Inflammatory macrophage treated with lipopolysaccharide for 4 hours (primary cell): Measurements from ENCODE around the gene SLC23A1.
"Not testable (repeated sequence)": the region's sequence is repeated elsewhere in the genome, so short reads cannot be mapped to it uniquely, and the experiment has no call there.

Source experiments
- DNase-seq: peaks from one replicate; pipeline ENCODE4 v3.0.0-alpha.2; 2020

The SLC23A1 gene

DNA sequence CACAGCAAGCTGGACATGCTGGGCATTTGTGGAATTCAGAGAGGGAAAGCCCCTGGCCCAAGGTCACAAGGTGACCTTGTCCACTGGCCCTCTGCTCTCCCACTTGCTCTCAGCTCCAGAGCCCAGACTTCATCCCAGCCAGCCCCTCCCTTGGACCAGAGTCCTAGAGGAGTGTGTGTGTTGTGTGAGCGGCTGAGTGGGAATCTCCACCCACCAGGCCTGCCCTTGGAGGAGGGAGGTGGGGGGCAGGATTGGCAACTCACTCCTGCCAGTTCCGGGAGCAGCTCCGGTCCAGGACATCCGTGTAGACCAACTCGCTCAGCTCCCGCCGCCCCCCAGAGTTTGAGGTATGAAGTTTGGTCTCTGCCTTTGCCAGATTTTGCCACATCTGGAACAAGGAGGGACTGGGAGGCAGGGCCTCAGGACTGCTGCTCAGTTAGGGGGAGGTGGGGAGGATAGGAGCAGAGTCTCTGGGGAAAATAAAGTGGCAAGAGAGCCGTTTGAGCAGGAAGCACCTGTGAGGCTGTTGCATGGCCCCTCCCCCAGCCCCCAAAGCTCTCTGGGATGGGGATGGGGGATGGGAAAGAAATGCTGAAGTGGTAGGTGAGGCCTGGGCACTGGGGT is 5.2 kb upstream of the SLC23A1 start:
- no peak for DNase-seq

DNA sequence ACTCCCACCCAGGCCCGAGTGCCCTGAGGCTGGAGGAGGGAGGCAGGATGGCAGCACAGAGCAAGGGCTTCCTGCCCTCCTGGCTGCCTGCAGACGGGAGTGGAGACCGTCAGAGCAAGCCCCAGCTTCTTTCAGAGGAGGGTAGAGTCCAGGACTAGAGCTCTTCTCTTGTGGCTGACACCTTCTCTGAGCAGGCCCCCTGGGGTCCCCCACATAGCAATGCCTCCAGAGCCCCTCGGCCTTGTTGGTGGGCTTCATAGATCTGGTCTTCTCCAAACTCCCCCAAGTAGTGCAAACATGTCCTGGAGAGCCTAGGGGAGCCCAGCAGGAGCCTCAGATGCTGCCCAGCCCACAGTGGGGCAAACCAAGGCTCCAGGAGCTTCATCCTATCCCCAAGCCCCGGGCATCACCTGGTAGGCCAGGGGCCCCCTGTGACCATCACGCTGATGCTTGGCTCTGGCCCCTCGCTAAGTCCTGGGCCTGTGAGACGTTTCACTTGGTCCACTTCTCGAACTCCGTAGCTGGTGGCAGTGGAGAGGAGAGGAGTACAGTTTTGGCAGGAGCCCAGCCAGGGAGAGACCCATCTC is 4.6 kb upstream of the SLC23A1 start:
- DNase-seq, result no peak

GRCh38 chr5:139386956-139387355 is 3.9 kb upstream of the SLC23A1 start:
- not testable (repeated sequence) for DNase-seq

- DNase-seq, result peak; percentile 26
Observed at GRCh38 chr5:139386050-139386438, 2.9 kb upstream of the SLC23A1 start.

- DNase-seq, result peak; percentile 62
Observed at GRCh38 chr5:139385061-139386049, 2.3 kb upstream of the SLC23A1 start.

DNA sequence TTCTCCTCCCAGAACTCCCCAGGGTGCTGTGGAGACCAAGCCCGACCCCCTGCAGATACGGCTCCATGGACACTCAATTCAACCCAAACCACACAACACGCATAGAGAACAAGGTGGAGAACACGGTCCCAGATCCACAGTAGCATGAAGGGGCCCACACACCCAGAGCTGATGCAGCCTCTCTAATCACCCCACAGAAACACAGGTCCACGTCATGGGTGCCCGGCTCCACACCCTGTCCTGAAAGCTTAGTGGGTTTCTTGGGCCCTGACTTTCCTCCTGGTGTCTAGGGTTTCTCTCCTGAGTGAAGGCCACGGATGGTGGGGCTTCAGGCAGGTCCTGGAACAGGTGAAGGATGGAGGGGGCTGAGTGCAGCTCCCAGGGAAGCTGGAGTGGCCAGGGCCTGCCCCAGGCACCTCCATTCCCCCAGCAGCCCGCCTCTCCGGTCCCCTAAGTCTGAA is 1.5 kb upstream of the SLC23A1 start:
- no peak for DNase-seq

DNA sequence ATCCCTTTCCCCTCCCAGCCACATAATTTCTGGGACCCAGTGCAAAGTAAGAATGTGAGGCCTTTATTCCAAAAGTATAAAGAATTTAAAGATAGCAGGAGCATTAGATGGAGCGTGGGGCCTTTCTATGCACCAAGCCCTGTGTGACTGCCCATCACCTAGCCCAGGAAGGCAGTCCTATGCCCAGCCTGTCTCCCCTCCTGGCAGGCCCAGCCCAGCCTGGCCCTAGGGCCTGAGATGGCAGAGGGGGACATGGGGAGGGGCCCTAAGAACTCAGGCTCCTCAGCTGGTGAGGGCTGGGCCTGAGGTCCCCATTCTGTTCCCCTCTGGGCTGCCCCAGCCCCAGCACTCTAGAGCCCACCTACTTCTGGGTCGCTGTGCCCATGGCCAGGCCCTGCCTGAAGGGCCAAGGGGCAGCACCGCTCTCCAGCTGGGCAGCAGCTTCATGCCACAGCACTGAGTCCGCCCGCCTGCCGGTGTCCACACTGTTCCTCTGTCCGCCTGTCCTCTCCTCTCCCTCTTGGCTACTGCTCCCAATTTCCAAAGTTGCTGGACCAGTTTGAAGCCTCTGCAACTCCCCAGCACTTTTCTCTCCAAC is 995 bp upstream of the SLC23A1 start:
- DNase-seq, result no peak

GRCh38 chr5:139382807-139383206 is 290 bp downstream of the SLC23A1 start:
- no peak for DNase-seq

DNA sequence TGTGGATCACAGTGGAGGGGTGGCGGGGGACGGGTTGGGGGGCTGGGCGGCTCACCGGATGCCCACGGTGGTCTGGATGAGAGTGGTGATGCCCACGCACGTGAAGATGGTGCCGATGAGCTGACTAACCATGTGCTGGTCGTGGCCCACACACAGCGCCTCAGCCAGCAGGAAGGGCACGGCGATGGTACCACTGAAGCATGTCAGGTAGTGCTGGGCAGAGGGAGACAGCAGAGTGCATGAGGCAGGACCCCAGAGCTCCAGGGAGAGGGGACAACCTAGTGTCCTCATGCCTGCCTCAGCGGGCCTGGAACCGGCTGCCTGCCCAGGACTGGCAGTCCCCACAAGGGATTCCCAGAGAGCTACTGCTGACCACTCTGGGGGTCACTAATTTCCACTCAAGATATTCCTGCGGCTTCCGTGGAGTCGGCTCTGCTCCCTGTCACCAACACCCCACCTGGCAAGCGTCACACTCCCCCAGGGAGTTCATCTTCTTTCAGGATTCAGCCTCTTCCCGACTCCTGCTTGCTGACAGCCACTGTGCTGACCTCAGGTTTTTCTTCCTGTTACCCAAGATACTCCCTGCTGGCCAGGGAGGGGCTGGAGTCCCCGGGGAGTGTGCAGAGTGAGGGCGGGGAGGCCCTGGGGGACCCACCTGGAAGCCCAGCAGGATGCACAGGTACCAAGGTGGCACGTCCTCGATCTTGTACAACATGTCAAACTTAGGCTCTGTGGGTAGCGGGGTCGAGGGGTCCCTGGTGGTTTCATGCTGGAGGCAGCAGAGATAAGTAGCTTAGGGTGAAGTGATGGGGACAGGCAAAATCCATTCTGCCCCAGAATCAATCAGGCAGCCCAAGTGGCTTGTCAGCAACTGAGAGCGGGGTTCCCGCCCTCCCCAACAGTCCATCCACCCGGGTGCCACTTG is 998 bp downstream of the SLC23A1 start:
- DNase-seq, result no peak

- no peak for DNase-seq
Observed at GRCh38 chr5:139379626-139380449, 3.3 kb downstream of the SLC23A1 start.

DNA sequence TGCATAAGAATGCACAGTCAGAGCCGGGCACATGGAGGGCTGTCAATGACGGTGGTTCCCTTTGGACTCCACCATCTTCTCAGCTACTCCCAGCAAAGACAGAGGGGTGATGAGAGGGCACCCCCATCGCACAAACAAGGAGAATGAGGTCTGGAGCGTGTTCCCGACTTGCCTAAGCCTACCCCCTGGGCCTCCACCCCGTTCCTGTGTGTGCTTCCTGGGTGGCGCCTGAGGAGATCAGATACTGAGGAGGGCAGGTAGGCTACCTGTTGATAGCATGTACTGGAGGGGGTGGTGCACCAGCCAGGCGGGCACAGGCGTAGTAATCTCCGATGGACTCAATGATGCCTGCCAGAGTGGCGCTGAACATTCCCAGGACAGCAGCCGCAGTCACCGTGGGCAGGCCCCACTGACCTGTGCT is 4.1 kb downstream of the SLC23A1 start:
- DNase-seq, result no peak

GRCh38 chr5:139378101-139378825 is 4.8 kb downstream of the SLC23A1 start:
- no peak for DNase-seq

DNA sequence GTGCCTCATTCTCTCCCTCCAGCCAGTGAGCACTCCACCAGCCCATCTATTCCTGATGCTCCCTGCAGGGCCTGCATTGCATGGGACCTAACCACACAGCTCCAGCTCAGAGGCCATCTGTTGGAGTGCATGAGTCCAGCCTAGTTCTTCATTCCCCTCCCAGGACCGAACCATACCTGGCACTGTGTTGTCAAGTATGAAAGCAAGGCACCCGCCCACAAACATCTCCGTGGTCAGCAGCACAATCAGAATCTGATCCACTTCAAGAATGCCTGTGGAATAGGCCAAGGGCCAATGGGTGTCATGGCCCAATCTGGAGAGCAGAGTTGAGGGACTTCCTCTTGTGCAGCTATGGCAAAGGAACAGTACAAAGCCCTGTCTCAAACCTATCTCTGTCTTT is 5.9 kb downstream of the SLC23A1 start:
- no peak for DNase-seq

- DNase-seq, result no peak
Observed at GRCh38 chr5:139376364-139376763, 6.7 kb downstream of the SLC23A1 start.

DNA sequence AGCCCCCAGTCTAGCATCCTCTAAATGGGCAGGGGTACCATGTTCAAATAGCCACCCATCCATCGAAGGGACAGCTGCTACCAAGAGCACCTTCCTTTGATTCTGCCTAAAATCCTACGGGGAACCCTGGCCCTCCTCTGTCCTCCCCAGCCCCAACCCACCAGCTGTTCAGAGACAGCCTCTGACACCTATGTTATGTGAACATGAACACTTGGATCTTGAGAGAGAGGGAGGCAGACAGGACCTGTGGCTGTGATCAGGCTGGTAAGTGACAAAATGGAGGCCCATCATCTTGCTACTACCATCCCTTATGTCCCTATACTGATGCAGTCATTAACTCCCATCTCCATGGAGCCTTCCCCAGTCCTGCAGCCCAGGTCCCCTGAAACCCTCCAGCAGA is 8.2 kb downstream of the SLC23A1 start:
- DNase-seq, result no peak

DNA sequence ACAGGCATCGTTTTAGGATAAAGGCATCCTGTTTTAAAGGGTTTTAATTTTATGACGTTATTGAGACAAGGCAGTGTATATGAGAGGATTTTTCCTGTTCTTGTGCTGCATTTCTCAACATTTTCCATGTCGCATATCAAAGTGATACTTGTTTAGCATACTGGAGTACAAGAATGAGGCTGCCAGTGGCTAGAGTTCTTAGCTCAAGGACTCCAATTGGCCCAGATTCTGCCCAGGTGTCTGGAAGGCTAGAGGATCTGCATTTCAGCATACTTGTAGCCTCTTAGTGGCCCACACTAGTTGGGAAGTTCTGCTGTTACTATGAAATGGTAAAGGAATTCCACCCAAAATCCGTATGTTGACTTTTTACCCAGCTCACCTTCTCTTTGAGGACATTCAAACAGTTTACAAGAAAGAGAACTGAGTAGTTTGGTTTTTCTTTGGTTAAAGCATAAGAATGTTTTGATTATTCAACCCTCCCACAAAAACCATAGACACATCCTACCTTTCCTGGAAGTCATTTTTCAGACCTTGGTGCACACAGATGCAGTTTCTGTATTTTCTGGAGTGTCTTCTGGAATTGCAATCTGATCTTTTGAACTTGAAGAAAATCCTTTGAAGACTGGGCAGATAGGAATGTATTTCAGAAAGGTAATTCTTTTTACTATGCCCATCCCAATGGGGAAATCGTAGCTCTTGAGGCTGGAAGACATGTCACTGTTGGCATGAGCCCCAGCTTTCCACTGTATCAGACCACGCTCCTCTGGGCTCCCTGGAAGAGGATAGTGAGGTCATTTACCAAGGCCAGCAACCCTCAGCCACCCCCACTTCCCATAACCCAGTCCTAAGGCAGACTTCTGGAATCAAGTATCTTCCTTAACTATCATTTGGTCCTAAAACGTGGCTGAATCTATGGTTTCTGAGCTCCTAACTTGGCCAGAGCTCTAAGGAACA is 11.3 kb downstream of the SLC23A1 start:
- no peak for DNase-seq

- no peak for DNase-seq
Observed at GRCh38 chr5:139369181-139369580, 13.9 kb downstream of the SLC23A1 start.

DNA sequence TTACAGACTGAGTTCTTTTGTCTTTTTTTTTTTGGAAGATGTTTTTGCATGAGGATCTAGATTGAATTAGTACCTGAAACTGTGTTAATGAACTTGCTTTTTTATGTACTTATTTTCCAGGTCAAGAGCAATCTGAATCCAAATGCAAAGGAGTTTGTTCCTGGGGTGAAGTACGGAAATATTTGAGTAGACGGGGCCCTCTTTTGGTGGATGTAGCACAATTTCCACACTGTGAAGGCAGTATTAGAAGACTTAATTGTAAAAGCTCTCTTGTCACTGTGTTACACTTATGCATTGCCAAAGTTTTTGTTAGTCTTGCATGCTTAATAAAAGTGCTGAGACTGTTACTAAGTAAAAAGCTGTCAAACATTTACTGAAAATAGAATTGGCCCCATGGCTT is 14.5 kb downstream of the SLC23A1 start:
- DNase-seq, result no peak

GRCh38 chr5:139364466-139364865 is 18.6 kb downstream of the SLC23A1 start:
- DNase-seq, result no peak
